ENCODE results near the gene ETFB.

Gene ETFB

DNA sequence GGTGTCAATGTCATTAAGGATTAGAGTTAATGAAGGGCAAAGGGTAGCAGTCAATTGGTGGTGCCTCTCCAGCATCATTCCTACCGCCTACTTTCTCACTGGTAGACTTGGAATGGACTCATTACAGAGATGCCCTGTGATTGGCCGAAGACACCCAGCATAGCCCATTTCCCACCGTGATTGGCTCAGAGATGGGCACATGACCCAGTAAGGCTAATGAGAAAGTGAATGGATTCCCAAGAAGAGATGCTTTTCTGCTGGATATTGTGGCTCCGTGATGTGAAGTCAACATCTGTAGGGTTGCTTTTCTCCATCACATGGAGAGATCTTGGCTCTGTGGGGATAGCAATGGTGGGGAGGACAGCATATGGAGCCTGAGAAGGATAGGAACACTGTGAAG, 35.8 kb downstream of the ETFB start:
- DNase-seq, result no peak

DNA sequence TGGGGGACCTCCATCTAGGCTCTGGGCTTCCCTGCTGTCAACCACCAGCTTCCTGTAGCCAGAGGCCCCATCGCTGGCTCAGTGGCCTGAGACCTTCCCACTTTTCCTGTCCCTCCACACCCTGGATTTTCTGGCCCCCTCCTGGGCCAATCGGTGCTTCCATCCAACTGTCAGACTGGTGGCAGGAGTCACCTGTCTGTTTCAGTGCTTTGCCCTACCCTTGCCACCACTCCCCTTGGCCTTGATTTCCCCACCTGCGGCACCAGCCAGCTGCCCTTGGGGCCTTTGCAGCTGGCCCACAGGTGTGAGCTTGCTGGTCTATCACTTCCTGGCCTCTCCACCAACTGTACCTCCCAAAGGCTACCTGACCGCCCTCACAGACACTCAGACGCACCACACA, 36.8 kb downstream of the ETFB start:
- DNase-seq, result no peak

DNA sequence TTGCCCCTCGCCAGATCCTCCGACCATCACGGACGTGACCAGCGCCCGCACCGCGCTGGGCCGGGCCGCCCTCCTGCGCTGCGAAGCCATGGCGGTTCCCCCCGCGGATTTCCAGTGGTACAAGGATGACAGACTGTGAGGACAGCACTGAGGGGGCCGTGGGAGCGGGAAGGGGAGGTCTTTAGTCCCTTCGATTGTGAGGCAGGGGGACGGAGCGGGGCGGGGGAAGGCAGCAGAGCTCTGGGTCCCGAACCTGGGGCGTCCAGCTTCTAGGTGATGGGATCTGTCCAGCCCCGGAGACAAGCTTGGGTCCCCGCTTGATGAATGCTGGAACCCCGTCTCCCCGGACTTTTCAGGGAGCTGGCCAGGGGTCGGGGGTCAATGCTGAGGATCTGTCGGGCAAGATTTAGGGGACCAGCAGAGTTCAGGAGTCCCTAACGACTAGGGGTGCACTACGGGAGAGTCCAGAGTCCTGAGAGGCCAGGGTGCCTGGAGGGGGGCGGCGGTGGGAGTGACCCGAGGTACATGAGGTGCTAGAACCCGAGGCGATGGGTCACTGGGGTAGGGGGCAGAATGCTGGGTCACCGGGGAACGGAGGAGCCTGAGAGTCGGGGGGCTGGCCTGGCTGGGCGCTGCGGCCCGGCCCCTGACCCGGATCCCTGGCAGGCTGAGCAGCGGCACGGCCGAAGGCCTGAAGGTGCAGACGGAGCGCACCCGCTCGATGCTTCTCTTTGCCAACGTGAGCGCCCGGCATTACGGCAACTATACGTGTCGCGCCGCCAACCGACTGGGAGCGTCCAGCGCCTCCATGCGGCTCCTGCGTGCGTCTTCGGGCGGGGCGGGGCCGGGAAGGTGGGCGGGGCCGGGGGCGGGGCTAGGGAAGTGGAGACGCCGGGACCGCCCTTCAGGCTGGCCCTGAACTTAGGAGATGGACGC, 38.9 kb downstream of the ETFB start:
- peak; percentile 52 for DNase-seq

DNA sequence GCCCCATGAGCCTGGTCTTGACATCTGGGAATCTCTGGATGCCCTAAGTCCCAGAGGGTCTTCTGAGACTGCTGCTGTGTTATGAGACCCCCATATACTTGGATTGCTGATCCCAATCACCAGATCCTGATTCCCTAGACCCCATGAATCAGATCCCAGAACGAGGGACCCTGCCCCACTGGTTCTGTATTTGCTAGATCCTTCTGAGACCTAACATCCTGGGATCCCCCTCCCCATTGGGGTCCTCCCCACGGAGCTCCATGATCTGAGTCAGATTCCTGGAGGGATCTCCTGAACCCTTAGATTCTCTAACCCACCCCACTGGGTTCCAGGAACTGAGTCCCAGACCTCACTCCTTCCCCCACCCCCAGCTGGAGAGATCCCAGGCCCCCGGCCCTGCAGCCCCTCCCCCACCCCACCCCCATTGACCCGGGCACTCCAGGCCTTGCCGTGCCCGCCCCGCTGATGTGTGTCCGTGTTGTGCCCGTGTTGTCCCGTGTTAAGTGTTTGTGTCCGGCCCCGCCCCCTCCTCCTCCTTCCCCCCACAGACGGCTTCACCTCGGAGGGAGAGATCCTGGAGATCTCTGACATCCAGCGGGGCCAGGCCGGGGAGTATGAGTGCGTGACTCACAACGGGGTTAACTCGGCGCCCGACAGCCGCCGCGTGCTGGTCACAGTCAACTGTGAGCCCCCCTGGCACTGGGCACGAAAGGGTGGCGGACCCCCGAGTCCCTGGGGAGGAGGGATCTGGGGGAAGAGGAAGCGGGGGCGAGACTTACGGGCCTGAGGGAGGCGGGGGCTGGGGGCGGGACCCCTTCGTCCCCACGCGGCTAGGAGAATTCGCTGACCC, 39.7 kb downstream of the ETFB start:
- DNase-seq, result no peak

DNA sequence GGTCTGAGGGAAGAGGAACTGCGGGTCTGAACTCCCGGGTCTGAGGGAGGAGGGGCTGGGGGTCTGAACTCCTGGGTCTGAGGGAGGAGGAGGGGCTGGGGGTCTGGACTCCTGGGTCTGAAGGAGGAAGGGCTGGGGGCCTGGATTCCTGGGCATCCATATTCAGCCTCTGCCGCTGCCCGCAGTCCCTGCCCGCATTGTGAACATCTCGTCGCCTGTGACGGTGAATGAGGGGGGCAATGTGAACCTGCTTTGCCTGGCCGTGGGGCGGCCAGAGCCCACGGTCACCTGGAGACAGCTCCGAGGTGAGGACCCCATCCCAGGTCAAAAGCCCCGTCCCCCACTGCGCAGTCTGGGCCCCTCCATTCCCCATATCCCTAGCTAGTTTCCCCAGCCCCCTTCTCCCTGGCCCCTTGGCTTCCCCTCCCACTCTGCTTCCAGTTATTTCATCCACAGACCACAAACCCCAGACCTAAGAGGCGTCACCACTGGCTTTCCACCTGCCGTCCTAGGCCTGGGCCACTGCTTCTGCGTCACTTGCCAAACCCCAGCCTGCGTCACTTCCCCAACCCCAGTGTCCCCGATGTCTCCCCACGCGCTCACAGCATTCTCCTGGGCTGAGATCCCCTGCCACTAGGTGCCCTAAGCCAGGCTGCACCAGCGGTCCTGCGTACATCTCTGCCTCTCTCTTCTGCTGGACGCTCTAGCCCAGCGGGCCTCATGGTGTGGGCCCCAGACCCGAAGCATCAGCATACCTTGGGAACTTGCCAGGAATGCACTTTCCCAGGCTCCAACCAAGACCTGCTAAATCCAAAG, 40.8 kb downstream of the ETFB start:
- no peak for DNase-seq

DNA sequence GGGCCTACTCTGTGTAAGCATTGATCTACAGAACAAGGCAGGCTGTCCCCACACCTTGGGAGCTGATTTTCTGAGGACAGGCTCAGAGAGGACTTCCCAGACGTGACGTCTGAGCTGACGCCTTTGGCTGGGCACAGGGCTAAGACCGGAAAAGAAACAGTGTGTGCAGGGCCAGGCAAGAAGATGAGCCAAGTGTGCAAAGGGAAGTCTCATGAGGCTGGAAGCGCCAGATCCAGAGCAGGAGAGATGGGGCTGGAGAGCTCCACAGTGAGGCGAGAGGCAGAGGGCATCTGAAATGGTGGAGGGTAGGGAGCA, 42.1 kb downstream of the ETFB start:
- DNase-seq, result no peak

DNA sequence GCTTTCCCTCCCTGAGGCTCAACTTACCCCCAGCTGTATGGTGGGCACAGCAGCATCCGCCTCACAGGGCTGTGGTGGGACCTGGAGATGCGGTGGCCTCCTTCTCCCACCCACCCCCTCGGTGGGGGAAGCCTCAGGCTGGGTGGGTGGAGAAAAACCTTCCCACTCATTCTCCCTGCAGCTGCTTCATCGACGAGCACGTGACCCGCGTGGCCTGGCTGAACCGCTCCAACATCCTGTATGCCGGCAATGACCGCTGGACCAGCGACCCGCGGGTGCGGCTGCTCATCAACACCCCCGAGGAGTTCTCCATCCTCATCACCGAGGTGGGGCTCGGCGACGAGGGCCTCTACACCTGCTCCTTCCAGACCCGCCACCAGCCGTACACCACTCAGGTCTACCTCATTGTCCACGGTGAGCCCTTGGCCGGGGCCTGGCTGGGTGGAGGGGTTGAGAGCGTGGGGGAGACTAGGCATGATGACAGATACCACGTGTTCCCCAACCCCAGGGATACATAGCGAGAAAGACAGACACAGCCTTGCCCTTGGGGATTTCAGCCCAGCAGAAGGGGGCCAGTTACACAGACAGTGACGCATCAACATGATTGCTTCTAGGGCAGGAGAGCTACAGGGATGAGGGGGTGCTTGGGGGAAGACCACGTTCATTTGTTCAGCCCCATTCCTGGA, 42.6 kb downstream of the ETFB start:
- DNase-seq, result no peak

DNA sequence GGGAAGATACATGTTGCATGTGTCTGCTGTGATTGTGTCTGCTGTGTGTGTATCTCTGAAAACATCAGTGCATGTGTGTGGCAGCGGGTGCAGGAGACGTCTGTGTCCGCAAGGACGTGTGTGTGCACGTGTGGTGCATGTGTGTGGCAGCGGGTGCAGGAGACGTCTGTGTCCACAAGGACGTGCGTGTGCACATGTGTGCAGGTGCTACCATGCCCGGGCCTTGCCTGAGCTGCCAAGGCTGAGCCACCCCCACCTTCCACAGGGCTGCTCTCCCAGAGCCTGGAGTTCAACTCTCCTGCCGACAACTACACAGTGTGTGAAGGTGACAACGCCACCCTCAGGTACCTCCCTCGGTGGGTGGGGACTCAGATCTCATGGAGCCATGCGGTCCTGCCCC, 44.4 kb downstream of the ETFB start:
- DNase-seq, result no peak

DNA sequence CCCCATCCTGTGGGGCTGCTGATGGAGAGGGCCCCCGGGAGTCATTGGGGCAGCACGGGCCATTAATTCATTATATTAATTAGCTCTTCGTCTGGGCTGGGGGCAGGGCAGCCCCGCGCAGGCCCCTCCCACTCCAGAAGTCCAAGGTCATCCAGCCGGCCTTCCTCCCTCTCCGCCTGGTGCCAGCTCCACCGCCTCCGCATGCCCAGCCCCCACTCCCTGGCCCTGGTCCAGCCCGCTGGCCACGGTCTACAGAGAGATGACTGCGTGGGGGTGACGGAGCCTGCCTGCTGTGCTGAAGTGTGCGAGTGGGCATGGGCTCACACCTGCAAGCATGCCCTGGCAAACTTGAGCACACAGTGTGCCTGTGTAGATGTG, 45.9 kb downstream of the ETFB start:
- DNase-seq, result peak; percentile 51

DNA sequence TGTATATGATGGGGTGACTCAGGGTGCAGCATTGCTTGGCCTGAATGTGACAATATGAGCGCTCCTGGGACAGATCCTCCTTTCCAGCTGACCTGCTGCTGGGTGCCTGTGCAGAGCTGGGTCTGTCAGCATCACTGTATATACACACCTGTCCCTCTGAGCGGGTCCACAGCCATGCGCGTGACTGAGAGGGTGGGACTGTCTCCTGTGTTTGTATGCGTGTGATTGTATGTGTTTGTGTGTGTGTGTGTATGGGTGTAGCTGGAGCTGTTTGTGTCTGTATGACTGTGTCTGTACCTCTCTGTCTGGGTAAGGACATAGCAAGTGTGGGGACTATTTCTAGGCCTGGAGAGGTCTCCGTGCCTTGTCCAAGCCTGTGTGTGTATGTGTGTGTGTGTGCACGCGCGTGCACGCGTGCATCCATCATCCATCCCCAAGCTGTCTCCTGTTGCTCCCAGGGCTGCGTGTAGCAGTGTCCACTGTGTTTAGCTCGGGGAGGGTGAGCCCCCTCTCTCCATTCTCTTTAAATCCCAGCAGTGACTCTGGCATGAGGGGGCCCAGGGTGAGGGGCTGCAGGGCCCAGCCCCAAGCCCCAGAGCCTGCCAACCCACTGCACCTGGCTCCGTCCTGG, 46.4 kb downstream of the ETFB start:
- no peak for DNase-seq

DNA sequence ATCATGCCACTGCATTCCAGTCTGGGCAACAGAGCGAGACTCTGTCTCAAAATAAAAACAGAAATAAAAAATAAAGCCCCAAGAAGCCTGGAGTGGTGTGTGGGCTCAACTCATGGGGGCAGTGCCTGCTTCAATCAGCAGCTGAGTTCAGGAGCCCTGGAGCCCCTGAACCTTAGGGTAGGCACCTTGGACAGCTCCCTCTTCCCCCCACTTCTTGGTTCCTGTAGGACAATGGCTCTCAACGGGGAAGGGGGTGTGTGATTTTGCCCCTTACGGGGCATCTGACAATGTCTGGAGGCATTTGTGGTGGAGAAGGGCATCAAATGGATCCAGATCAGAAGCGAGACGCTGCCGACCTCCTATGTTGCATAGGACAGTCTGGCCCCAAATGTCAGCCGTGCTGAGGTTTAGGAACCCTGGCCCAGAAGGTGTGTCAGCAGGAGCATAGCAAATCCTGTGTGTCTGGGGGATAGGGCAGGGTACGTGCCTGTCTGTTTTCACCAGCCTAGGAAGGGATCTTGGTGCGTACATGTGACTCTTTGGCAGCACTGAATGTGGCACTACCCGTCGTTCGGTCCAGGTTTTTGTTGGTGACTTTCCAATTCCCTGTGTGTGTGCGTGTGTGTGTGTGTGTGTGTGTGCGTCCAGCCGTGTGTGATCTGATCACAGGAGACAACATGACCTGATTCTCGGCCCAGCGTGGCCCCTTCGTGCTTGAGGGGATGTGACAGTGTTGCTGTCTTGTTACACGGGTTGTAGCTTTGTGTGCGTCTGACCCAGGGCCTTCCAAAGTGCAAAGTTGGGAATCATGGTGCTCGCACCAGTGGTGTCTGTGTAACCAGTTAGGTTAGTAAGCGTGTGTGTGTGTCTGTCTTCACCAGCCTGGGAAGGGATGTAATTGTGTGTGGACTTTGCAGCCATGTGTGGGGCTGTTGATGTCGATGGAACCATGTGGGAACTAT, 47.2 kb downstream of the ETFB start:
- no peak for DNase-seq

DNA sequence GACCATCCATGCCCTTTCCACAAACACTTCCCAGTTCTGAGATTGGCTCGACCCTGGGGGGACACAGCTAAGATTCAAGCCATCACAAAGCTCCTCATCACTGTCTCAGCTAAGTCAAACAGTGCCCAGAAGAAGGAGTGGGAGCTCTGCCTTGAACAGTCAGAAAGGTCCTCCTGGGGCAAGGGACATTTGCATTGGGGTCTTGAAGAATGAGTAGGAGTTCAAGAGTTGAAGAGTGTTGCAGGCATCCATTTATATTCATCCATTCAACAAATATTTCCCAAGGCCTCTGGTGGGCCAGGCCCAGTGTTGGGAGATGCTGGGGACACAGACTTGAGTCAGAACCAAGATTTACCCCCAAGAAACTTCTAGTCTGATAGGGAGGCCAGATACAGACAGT, 48.2 kb downstream of the ETFB start:
- DNase-seq, result no peak

DNA sequence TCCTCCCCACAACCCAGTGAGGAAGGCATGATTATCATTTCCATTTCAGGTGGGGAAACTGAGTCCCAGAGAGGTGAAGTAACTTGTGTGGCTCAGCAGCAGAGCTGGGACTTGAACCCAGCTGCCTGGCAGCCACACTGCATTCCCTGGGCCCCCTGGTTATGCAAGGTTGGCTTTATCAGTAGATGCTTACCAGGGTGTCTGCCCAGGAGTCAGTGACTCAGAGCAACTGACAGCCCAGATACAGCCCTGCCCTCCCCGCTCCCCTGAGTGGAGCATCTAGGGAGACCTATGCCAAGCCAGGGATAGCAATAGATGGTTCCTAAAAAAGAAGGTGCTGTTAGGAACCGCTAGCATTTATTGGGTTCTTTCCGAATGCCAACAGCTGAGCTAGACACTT, 48.8 kb downstream of the ETFB start:
- DNase-seq, result no peak

DNA sequence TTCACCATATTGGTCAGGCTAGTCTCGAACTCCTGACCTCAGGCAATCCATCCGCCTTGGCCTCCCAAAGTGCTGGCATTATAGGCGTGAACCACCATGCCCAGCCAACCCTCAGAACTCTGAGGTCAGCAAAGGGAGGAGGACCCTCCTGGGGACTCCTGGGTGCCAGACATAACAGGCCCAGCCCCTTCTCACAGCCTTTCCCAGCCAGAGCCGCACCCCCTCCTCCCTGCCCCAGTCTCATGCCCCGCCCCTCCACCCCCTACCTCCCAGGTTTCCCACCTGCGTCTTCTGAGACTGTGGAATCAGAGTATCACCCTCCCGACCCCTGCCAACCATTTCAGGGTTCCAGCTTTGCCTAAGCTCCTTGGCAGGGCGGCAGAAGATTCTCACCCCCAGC, 49.5 kb downstream of the ETFB start:
- no peak for DNase-seq

DNA sequence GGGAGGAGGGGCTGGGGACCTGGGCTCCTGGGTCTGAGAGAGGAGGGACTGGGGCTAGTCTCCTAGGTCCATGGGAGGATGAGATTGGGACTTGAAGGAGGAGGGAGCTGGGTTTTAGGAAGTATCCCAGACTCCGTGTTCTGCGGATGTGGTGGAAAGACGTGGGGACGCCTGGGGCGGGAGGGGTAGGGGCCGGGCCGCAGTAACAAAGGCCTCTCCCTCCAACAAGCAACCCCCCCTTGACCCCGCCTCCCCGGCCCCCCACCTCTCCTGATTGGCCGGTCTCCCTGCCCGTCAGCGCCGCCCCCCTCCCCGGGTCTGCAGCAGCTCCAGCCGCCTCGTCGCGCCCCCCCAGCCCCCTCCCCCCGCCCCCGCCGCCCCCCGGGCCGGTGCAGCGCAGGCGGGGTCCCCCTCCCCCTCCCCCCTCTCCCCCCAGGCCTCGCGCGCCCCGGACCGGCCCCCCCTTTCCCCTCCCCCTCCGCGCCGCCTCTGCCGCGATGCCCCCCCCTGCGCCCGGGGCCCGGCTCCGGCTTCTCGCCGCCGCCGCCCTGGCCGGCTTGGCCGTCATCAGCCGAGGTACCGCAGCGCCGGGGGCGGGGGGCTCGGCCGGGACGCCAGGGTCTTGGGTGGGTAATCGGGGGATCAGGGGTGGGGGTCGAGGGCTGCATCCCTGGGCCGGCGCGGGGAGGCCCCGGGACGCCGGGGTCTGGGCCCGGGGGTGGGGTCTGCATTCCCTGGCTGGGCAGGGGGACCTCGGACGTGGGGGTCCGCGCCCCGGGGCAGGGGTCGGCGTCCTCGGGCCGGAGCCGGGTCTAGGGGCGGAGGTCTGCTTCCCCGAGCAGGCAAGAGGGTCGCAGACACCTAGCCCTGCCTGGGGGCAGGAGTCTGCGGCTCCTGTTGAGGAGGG, 54.6 kb downstream of the ETFB start, which contains the start of gene IGLON5:
Gene IGLON5 (plus strand): TSS at position 294 of the 907 bp plus-strand sequence. CDS start 204 bp downstream, at position 498.
- no peak for DNase-seq

DNA sequence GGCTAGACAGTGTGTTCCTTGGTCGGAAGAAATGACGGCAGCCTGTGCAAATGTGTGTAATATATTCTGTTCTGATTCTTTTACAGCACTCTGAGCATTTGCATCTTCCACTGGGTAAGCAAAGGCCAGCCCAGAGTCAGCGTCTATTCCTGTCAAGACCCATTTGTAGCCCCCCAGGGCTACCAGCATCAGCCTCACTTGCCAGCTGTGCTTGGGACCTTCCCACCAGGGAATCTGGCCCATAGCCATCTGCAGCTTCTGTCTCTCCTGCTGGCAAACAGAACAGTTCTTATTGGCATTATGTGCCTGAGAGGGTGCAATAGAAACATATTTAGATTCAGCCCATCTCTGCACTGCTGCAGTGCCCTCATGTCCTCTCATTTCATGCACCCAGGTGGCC, 60.7 kb downstream of the ETFB start:
- no peak for DNase-seq

DNA sequence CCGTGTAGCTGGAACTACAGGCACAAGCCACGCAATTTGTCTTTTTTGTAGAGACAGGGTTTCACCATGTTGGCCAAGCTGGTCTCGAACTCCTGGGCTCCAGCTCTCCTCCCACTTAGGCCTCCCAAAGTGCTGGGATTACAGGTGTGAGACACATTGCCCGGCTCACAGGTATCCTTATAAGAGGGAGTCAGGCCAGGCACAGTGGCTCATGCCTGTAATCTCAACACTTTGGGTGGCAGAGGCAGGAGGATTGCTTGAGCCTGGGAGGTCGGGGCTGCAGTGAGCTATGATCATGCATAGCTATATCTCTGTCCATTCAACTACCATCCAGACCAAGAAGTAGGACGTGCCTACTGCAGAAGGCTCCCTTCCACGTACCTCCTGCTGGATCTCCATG, 64.9 kb downstream of the ETFB start:
- DNase-seq, result no peak

DNA sequence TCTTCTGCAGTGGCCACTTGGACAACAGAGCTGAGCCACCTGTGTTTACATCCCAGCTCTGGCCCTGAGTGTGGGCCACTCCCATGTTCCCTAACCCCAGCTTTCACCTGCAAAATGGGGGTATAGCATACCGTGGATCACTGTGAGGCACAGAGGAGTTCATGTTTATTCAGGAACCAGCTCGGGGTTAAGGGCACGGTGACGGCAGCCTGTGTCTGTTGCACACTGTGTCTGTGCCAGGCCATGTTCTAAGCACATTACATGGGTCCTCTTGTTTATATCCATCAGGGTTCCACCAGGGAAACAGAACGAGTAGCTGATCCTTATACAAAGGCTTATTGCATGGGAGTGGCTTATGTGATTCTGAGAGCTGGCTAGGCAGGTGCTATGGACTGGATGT, 68.8 kb downstream of the ETFB start:
- no peak for DNase-seq
